NT2/D1 (cell line): ENCODE measurements around the gene ZSWIM8.

Source experiments
- DNase-seq: peaks from one replicate; pipeline ENCODE4 v3.0.0-alpha.2; 2011; ENCODE audit warnings: low read depth, low spot score
- H3K27me3 ChIP-seq: 2 replicates; pipeline ENCODE4 v1.6.0; 2011; ENCODE audit warnings: mild to moderate bottlenecking; ENCODE audit not compliant: insufficient read length, insufficient read depth
- H3K36me3 ChIP-seq: 2 replicates; pipeline ENCODE4 v1.6.1; 2011; ENCODE audit warnings: mild to moderate bottlenecking, low read length, mixed read lengths; ENCODE audit not compliant: insufficient read depth, insufficient read length
- H3K4me1 ChIP-seq: 2 replicates; pipeline ENCODE4 v1.5.1; 2011; ENCODE audit not compliant: insufficient read depth, insufficient read length
- H3K4me3 ChIP-seq: 2 replicates; pipeline ENCODE4 v1.5.1; 2011; ENCODE audit warnings: low read depth; ENCODE audit not compliant: insufficient read length
- H3K9ac ChIP-seq: 2 replicates; pipeline ENCODE4 v1.6.0; 2011; ENCODE audit warnings: low read depth; ENCODE audit not compliant: insufficient read length
- H3K9me3 ChIP-seq: 2 replicates; pipeline ENCODE4 v1.5.1; 2011; ENCODE audit warnings: mild to moderate bottlenecking, low read length; ENCODE audit not compliant: insufficient read depth
- SUZ12 ChIP-seq: IDR thresholded peaks from 2 replicates; pipeline ENCODE4 v1.6.1; 2011; ENCODE audit not compliant: insufficient read length, insufficient read depth; ENCODE audit errors: extremely low read depth
- YY1 ChIP-seq: IDR thresholded peaks from 2 replicates; pipeline ENCODE4 v1.6.1; 2011; ENCODE audit not compliant: insufficient read length, insufficient read depth
- ZNF274 ChIP-seq: IDR thresholded peaks from 2 replicates; pipeline ENCODE4 v1.6.1; 2011; ENCODE audit warnings: mild to moderate bottlenecking, low read depth, low read length

ZSWIM8 gene

DNA sequence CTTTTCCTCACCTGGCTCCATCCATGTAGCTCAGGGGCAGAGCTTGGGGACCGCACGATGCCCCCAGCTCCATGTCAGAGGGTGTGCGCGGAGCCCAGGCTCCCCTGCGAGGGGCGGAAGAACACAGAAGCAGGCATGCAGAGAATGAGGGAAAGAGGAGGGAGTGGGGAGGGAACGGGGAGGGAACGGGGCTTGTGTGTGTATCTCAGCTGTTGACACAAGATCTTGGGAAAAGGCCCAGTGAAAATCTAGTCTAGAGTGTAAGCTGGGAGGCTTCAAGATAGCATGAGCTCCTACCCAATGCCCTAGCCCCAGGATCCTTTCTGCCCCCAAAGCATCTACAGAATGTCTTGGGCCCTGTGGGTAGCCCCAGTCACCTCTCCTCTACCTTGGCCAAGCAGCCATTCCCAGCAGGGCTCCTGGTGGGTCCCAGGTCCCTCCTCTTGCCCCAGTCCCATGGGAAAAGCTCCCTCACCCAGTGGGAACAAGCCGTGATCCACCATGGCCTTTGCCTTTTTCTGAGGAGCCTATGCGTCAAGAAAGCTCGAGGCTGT lies 51.1 kb downstream of the ZSWIM8 start:
- no peak for DNase-seq
- Histone ChIP-seq H3K4me3 (no peak overlapping the region), H3K9ac (no peak overlapping the region), H3K36me3 (peaks cover 55% of the 10 kb centered on the region), H3K9me3 (no peaks in the 10 kb centered on the region), H3K27me3 (no peaks in the 10 kb centered on the region), H3K4me1 (no peaks in the 10 kb centered on the region)
- TF ChIP-seq ZNF274: no peak
- TF ChIP-seq YY1: no peak
- TF ChIP-seq SUZ12: no peak

DNA sequence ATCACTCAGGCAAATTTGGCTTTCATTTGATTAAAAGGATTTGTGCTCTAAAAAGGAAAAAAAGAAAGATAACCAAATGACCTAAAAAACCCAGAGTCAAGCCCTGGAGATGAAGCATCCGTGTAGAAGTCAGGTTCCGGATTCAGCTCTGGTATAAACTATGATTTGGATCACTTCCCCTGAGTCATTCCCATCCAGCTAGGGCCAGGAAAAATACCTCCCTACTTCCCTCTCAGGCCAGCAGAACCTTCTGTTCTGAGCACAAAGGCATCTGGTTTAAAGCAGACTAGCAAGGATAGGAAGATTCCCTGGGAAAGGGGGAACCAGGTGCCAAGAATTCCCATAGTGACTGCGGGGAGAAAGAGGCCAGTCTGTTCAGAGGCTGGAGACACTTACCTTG lies 51.7 kb downstream of the ZSWIM8 start:
- no peak for DNase-seq
- no peaks in the 10 kb centered on the region for H3K9me3 ChIP-seq
- no peaks in the 10 kb centered on the region for H3K27me3 ChIP-seq
- H3K36me3 ChIP-seq: peaks cover 61% of the 10 kb centered on the region
- H3K4me1 ChIP-seq: no peaks in the 10 kb centered on the region
- H3K9ac ChIP-seq: no peak overlapping the region
- no peak overlapping the region for H3K4me3 ChIP-seq
- TF ChIP-seq ZNF274: no peak
- TF ChIP-seq YY1: no peak
- TF ChIP-seq SUZ12: no peak

DNA sequence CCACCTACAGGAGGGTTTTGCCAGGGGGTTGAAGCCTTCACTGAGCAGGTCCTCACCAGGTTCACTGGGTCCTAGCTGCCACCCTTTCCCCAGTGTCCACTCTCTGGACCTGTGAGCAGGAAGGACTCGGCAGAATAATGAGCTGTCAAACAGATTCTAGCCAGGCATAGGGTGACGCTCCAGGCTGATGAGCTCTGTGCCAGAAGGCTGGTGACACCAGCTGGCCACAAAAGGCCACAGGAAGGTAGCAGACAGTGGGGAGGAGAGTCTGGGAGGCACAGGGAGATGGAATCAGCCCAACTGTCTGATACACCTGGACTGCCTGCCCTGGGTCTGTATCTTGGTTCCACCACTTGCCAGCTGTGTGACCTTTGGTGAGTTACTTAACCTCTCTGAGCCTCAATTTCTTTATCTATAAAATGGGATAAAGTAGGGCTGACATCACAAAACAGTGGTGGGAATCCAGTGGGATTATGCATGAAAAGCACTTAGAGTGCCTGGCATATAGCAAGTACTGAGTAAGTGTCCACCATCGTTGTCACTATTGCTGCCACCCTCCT lies 52.7 kb downstream of the ZSWIM8 start:
- Histone ChIP-seq H3K9ac (no peak overlapping the region), H3K36me3 (peaks cover 71% of the 10 kb centered on the region), H3K27me3 (no peaks in the 10 kb centered on the region), H3K4me3 (no peak overlapping the region), H3K9me3 (no peaks in the 10 kb centered on the region), H3K4me1 (no peaks in the 10 kb centered on the region)
- no peak for DNase-seq
- TF ChIP-seq ZNF274: no peak
- no peak for TF ChIP-seq SUZ12
- no peak for TF ChIP-seq YY1

DNA sequence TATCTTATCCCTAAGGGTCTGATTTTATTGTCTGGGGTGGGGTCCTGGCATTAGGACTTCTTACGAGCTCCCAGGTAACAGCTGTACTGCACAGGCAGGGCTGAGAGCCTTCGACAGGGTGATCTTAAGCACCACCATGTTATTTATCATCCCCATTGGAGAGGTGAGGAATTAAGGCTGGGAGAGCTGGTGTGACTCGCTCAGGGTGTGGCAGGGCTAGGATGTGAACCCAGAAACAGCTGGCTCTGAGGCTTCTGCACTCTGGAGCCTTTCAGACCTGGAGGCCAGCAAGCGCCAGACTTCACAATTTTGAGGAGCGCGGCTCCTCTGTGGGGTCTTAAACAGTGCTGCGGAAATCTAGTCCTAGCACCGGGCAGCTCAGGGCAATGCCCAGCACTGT lies 53.4 kb downstream of the ZSWIM8 start:
- TF ChIP-seq ZNF274: no peak
- Histone ChIP-seq H3K4me1 (no peaks in the 10 kb centered on the region), H3K9ac (no peak overlapping the region), H3K27me3 (no peaks in the 10 kb centered on the region), H3K4me3 (no peak overlapping the region), H3K9me3 (no peaks in the 10 kb centered on the region), H3K36me3 (peaks cover 78% of the 10 kb centered on the region)
- no peak for DNase-seq

DNA sequence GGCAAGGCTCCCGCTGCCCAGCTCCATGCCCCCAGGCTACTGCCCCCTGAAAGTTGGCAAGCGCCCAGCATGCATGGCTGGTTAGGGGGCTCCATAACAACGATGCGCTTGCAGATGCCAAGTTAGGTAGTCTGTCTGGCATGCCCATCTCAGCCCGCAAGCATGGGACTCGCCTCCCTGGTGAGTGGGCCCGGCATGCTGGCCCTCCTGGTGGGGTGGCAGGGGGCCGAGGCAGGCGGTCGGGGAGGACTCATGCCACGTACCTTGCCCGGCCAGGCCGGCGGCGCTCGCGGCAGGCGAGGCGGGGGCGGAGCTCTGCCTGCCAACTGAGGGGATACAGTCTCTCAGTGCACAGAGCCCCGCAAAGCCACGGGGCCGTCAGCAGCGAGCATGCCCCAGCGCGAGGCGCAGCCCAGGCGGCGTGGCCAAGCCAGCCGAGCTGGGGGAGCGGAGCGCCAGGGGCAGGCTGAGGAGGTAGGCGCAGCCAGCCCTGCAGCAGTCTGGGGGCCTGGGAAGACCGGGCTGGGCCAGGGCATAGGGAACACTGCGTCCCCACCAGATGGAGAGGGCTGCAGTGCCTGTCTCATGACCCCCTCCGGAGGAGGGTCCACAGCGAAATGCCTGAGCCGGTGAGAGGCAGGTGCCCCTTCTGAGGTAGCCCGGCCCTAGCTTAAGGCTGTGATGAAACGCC lies 54.0 kb downstream of the ZSWIM8 start:
- no peak overlapping the region for H3K9ac ChIP-seq
- no peak for DNase-seq
- H3K9me3 ChIP-seq: no peaks in the 10 kb centered on the region
- H3K4me1 ChIP-seq: no peaks in the 10 kb centered on the region
- peaks cover 76% of the 10 kb centered on the region for H3K36me3 ChIP-seq
- H3K27me3 ChIP-seq: no peaks in the 10 kb centered on the region
- TF ChIP-seq SUZ12: no peak
- TF ChIP-seq ZNF274: no peak
- TF ChIP-seq YY1: no peak
- no peak overlapping the region for H3K4me3 ChIP-seq

DNA sequence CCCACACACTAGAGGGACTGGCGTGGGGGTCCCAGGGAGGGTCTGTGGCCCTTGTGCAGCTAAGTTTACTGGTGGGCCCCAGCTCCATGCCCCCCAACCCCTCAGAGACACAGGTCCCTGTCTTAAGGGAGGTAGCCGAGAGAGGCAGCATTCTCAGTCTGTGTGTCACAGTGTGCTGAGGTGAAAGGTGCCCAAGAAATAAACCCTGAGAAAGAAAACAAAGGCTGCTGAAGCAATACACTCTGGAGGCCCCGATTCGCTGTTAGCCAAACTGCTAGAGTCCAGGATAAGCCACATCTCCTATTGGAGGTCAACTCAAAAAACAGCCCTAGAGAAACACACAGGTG lies 54.6 kb downstream of the ZSWIM8 start:
- H3K36me3 ChIP-seq: peaks cover 75% of the 10 kb centered on the region
- TF ChIP-seq ZNF274: no peak
- TF ChIP-seq SUZ12: no peak
- no peak overlapping the region for H3K9ac ChIP-seq
- H3K9me3 ChIP-seq: no peaks in the 10 kb centered on the region
- H3K4me1 ChIP-seq: no peaks in the 10 kb centered on the region
- H3K27me3 ChIP-seq: no peaks in the 10 kb centered on the region
- no peak overlapping the region for H3K4me3 ChIP-seq
- no peak for DNase-seq

DNA sequence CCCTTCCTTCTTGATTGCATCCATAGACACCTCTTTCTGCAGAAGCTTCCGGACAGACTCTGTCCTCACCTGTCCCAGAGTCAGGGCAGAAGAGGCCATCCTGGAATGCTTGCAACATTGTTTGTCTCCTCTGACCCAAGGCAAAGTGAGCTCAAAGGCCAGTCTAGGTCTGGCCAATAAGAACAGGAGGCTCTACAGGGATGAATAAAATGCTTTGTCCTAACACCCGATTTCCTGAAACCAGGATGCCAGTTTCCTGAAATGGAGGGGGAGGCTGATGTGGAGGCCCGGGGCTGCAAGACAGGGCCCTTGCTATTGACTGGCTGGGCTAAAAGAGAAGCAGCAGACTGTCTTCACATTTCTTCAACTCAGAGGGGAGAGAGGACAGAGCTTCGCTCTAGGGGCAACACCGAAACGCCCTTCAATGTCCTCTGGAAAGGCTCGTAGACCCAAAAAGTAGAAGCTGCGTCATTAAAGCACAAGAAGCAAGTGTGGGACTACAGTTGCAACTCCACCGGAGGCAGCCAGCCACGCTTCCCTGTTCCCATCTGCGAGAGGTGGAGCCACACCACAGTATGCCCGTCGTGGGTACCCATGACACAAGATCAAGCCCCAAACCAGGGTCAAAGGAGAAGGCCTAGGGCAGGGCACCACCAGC lies 55.1 kb downstream of the ZSWIM8 start:
- H3K4me3 ChIP-seq: no peak overlapping the region
- TF ChIP-seq ZNF274 (no peak), SUZ12 (no peak), YY1 (no peak)
- no peak for DNase-seq
- H3K9me3 ChIP-seq: no peaks in the 10 kb centered on the region
- H3K36me3 ChIP-seq: peaks cover 74% of the 10 kb centered on the region
- no peaks in the 10 kb centered on the region for H3K4me1 ChIP-seq
- no peak overlapping the region for H3K9ac ChIP-seq
- no peaks in the 10 kb centered on the region for H3K27me3 ChIP-seq
